Stimulated activated CD4-positive, alpha-beta T cell treated with anti-CD3 and anti-CD28 coated beads, Interleukin-15, amount 100 ng/mL, for 24 hours (primary cell): ENCODE results near the gene AHRR.

Experiments used
- DNase-seq: peaks from one replicate; pipeline ENCODE4 v3.0.0-alpha.2; 2020

Gene AHRR

GRCh38 chr5:431001-431710 is 109.6 kb downstream of the AHRR start:
- peak; percentile 72 for DNase-seq

GRCh38 chr5:431711-432050 is 110.2 kb downstream of the AHRR start:
- DNase-seq: no peak

GRCh38 chr5:432201-432927 is 110.8 kb downstream of the AHRR start:
- DNase-seq: no peak

GRCh38 chr5:432928-433791 is 111.6 kb downstream of the AHRR start:
- DNase-seq: no peak

GRCh38 chr5:433836-434235 is 112.3 kb downstream of the AHRR start:
- no peak for DNase-seq

- DNase-seq: no peak
Measured at GRCh38 chr5:434443-435146, 113.1 kb downstream of the AHRR start.

- DNase-seq: no peak
Measured at GRCh38 chr5:435156-435790, 113.8 kb downstream of the AHRR start.

GRCh38 chr5:435961-436640 is 114.6 kb downstream of the AHRR start:
- DNase-seq: peak; percentile 32

- DNase-seq: no peak
Measured at GRCh38 chr5:436641-436975, 115.1 kb downstream of the AHRR start.

GRCh38 chr5:437281-437771 is 115.8 kb downstream of the AHRR start:
- DNase-seq: no peak

- no peak for DNase-seq
Measured at GRCh38 chr5:438481-438981, 117.0 kb downstream of the AHRR start.

- no peak for DNase-seq
Measured at GRCh38 chr5:439181-439580, 117.7 kb downstream of the AHRR start.

GRCh38 chr5:439636-440035 is 118.1 kb downstream of the AHRR start:
- no peak for DNase-seq

- DNase-seq: no peak
Measured at GRCh38 chr5:440401-441201, 119.1 kb downstream of the AHRR start.

GRCh38 chr5:441996-442334 is 120.5 kb downstream of the AHRR start:
- DNase-seq: no peak

GRCh38 chr5:442335-443238 is 121.1 kb downstream of the AHRR start, which contains the start of gene EXOC3:
Gene EXOC3 (plus strand): TSS chr5:443176. CDS start chr5:446206, 3,030 bp downstream.
- DNase-seq: peak; percentile 82

- peak; percentile 46 for DNase-seq
Measured at GRCh38 chr5:443239-444151, 122.0 kb downstream of the AHRR start.

GRCh38 chr5:444226-444625 is 122.7 kb downstream of the AHRR start:
- no peak for DNase-seq

- no peak for DNase-seq
Measured at GRCh38 chr5:445591-445990, 124.1 kb downstream of the AHRR start.
